Brain microvascular endothelial cell (primary cell): Measurements from ENCODE around the gene ZBTB16.

Source experiments
- DNase-seq: peaks from one replicate; pipeline ENCODE4 v3.0.0-alpha.2; 2020
- H3K27ac ChIP-seq: fragments of 250-450 bp; sonication (Bioruptor Pico); 2 replicates; pipeline ENCODE4 v1.5.1; 2020; ENCODE audit warnings: mild to moderate bottlenecking, moderate library complexity
- H3K27me3 ChIP-seq: fragments of 250-450 bp; sonication (Bioruptor Pico); replicated peaks from 2 replicates; pipeline ENCODE4 v1.5.1; 2020; ENCODE audit warnings: mild to moderate bottlenecking
- H3K36me3 ChIP-seq: fragments of 250-450 bp; sonication (Bioruptor Pico); replicated peaks from 2 replicates; pipeline ENCODE4 v1.5.1; 2020; ENCODE audit warnings: mild to moderate bottlenecking
- H3K4me3 ChIP-seq: 2 replicates; pipeline ENCODE4 v1.5.1; 2011; ENCODE audit warnings: low read depth, mild to moderate bottlenecking, control low read depth, low read length, moderate library complexity
- CTCF ChIP-seq: IDR thresholded peaks from 2 replicates; pipeline ENCODE4 v1.5.1; 2011; ENCODE audit warnings: low read depth, mild to moderate bottlenecking, moderate library complexity, low read length, control low read depth, inconsistent platforms; ENCODE audit errors: missing control alignments
- in situ Hi-C: cut with HindIII; loops from 2 replicates; pipeline ENCODE4 v1.10.0; 2017; ENCODE audit warnings: low sequenced_read_pairs, low pct_ligation_motif_present

The ZBTB16 gene

GRCh38 chr11:114031246-114031966, 28.1 kb upstream of the ZBTB16 start:
- TF ChIP-seq CTCF: no peak
- no peak for DNase-seq
- no peak overlapping the region for H3K27ac ChIP-seq
- H3K36me3 ChIP-seq: no peaks in the 10 kb centered on the region
- H3K4me3 ChIP-seq: no peak overlapping the region
- in situ Hi-C loops: loop anchor here (25.0 kb wide), 1 partner anchor 231 kb away; no protein-coding TSS in a partner anchor
- H3K27me3 ChIP-seq: peaks cover 6% of the 10 kb centered on the region

- Histone ChIP-seq H3K27me3 (peaks cover 6% of the 10 kb centered on the region), H3K27ac (no peak overlapping the region), H3K4me3 (no peak overlapping the region), H3K36me3 (no peaks in the 10 kb centered on the region)
- in situ Hi-C loops: loop anchor here (25.0 kb wide), 1 partner anchor 230 kb away; no protein-coding TSS in a partner anchor
- no peak for TF ChIP-seq CTCF
- DNase-seq: no peak
Observed at GRCh38 chr11:114031967-114032320, 27.6 kb upstream of the ZBTB16 start.

- Histone ChIP-seq H3K4me3 (no peak overlapping the region), H3K27ac (no peak overlapping the region), H3K36me3 (no peaks in the 10 kb centered on the region), H3K27me3 (peaks cover 6% of the 10 kb centered on the region)
- in situ Hi-C loops: loop anchor here (25.0 kb wide), 1 partner anchor 229 kb away; no protein-coding TSS in a partner anchor
- no peak for TF ChIP-seq CTCF
- DNase-seq: no peak
Observed at GRCh38 chr11:114033066-114033465, 26.4 kb upstream of the ZBTB16 start.

- H3K27ac ChIP-seq: no peak overlapping the region
- no peak overlapping the region for H3K4me3 ChIP-seq
- in situ Hi-C loops: loop anchor here (25.0 kb wide), 1 partner anchor 229 kb away; no protein-coding TSS in a partner anchor
- no peaks in the 10 kb centered on the region for H3K36me3 ChIP-seq
- DNase-seq: no peak
- H3K27me3 ChIP-seq: peaks cover 6% of the 10 kb centered on the region
- TF ChIP-seq CTCF: no peak
Observed at GRCh38 chr11:114033572-114033971, 25.9 kb upstream of the ZBTB16 start.

- no peak for DNase-seq
- Histone ChIP-seq H3K27me3 (peaks cover 6% of the 10 kb centered on the region), H3K27ac (no peak overlapping the region), H3K4me3 (no peak overlapping the region), H3K36me3 (no peaks in the 10 kb centered on the region)
- in situ Hi-C loops: loop anchor here (25.0 kb wide), 1 partner anchor 227 kb away; no protein-coding TSS in a partner anchor
- no peak for TF ChIP-seq CTCF
Observed at GRCh38 chr11:114034956-114035355, 24.6 kb upstream of the ZBTB16 start.
